ENCODE data around the gene B4GALT2. TPM values are rescaled to one million over a fixed set of nuclear protein-coding genes. Genes with fewer than 3 reads are reported as not detected.

Gene B4GALT2
- total and polyA plus RNA-seq, 8 donors, result 15.2 to 37.4 (median 22.5) TPM

DNA sequence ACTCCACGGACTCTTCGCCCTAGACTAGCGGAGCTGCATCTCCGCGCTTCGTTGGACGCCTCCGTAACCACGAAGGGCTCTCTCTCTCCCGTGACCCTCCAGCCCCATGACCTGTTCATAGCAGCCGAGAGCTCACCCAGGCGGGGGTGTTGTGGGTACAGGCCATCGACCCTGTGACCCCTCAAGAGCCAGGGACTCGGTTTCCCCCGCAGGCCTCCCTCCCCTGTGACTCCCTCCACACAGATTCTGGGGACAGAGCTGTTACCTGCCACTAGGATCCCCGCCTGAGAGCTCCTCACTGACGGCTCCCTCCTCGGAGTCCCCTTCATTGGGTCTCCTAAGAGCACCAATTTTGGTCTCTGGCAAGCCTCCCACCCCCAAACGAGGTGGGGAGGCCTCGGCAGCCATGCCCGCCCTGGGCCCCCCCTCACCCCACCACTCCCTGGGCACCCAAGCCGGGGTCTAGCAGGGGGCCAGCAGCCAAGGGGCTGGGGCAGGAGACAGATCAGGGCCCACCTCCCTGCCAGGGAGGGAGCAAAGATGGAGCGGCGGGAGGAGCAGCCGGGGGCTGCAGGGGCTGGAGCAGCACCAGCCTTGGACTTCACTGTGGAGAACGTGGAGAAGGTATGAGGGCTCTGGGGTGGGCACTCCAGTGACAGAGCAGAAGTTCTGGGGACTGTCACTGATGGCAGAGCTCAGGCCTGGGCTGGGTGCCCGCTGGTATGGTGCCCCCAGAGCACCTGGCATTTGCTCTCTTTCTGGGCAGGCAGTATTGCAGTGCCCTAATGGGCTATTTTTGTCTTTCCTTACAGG, 31.7 kb upstream of the B4GALT2 start:
- H3K27me3 ChIP-seq, result no peaks in the 10 kb centered on the region
- H3K4me3 ChIP-seq, result peak overlapping the region; percentile 63 to 91 (median 82)
- peaks cover 32 to 56% (median 43%) of the 10 kb centered on the region in 4 donors for H3K4me1 ChIP-seq
- peaks cover 6 to 22% (median 18%) of the 10 kb centered on the region in 4 donors for H3K36me3 ChIP-seq
- no peaks in the 10 kb centered on the region for H3K9me3 ChIP-seq
- intact Hi-C loops (cut with DNase I; ENCODE audit: low total_unique reads), result no loop called here
- 4 to 7% (median 5%) methylated on average over 18 to 27 of the region's 27 CpGs for WGBS, 5 donors
- TF ChIP-seq EP300 (IDR thresholded peaks at IDR 0.05) (no peak), POLR2AphosphoS5 (IDR thresholded peaks at IDR 0.05) (no peak), POLR2A (IDR thresholded peaks at IDR 0.05) (no peak)
- TF ChIP-seq, protein P1, sequence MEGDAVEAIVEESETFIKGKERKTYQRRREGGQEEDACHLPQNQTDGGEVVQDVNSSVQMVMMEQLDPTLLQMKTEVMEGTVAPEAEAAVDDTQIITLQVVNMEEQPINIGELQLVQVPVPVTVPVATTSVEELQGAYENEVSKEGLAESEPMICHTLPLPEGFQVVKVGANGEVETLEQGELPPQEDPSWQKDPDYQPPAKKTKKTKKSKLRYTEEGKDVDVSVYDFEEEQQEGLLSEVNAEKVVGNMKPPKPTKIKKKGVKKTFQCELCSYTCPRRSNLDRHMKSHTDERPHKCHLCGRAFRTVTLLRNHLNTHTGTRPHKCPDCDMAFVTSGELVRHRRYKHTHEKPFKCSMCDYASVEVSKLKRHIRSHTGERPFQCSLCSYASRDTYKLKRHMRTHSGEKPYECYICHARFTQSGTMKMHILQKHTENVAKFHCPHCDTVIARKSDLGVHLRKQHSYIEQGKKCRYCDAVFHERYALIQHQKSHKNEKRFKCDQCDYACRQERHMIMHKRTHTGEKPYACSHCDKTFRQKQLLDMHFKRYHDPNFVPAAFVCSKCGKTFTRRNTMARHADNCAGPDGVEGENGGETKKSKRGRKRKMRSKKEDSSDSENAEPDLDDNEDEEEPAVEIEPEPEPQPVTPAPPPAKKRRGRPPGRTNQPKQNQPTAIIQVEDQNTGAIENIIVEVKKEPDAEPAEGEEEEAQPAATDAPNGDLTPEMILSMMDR (IDR thresholded peaks at IDR 0.05), result no peak
- no peak for DNase-seq
- H3K27ac ChIP-seq, result peak overlapping the region; percentile 96 to 99 (median 97)

DNA sequence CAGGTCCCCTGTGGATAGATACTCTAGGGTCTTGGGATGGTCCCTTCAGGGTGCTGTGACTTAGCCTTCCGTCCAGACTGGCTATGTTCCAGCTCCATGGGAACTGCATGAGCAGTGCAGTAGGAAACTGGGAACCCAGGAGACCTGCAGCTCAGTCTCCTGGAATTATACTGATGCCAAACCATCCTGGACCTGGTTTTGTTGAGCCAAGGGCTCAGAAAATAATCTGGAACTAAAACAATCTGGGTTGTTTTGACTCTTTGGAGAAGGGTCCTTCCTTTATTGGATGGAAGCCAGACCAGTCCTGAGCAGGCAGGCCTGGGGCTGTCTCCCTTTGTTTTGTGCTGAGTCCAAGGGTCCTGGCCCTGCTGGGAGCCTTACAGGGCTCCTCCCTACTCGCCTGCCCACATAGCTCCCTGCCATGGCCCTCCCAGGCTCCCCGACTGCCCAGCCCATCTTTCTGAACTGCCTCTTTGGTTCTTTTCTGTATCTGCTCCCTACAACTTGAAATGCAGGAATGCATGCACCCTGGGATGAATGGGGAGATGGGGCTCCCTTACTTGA, 31.1 kb upstream of the B4GALT2 start:
- Histone ChIP-seq H3K9me3 (no peaks in the 10 kb centered on the region), H3K27me3 (no peaks in the 10 kb centered on the region), H3K4me3 (peak overlapping the region; percentile 63 to 91 (median 82)), H3K4me1 (peaks cover 32 to 63% (median 43%) of the 10 kb centered on the region in 4 donors), H3K27ac (peak overlapping the region in 3 of 5 donors; percentile 96 to 98 (median 97)), H3K36me3 (peaks cover 6 to 22% (median 18%) of the 10 kb centered on the region in 4 donors)
- intact Hi-C loops (cut with DNase I; ENCODE audit: low total_unique reads), result no loop called here
- TF ChIP-seq POLR2A (IDR thresholded peaks at IDR 0.05) (no peak), EP300 (IDR thresholded peaks at IDR 0.05) (no peak), POLR2AphosphoS5 (IDR thresholded peaks at IDR 0.05) (no peak)
- TF ChIP-seq, protein P1 (IDR thresholded peaks at IDR 0.05), result no peak
- peak in 1 of 2 donors; percentile 34 for DNase-seq
- WGBS, 5 donors, result 20 to 32% (median 24%) methylated on average over 3 of the region's 3 CpGs

DNA sequence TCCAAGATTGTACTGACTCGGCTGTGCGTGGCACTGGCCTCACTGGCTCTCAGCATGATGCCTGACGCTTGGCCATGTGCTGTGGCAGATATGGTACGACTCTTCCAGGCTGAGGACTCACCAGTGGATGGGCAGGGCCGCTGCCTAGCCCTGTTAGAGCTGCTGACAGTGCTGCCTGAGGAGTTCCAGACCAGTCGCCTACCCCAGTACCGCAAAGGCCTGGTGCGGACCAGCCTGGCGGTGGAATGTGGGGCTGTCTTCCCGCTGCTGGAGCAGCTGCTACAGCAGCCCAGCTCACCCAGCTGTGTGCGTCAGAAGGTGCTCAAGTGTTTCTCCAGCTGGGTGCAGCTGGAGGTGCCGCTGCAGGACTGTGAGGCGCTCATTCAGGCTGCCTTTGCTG, 29.3 kb upstream of the B4GALT2 start:
- TF ChIP-seq EP300 (IDR thresholded peaks at IDR 0.05) (no peak), POLR2AphosphoS5 (IDR thresholded peaks at IDR 0.05) (no peak), POLR2A (IDR thresholded peaks at IDR 0.05) (no peak)
- TF ChIP-seq, protein P1 (IDR thresholded peaks at IDR 0.05), result no peak
- H3K27me3 ChIP-seq, result no peaks in the 10 kb centered on the region
- intact Hi-C loops (cut with DNase I; ENCODE audit: low total_unique reads), result no loop called here

DNA sequence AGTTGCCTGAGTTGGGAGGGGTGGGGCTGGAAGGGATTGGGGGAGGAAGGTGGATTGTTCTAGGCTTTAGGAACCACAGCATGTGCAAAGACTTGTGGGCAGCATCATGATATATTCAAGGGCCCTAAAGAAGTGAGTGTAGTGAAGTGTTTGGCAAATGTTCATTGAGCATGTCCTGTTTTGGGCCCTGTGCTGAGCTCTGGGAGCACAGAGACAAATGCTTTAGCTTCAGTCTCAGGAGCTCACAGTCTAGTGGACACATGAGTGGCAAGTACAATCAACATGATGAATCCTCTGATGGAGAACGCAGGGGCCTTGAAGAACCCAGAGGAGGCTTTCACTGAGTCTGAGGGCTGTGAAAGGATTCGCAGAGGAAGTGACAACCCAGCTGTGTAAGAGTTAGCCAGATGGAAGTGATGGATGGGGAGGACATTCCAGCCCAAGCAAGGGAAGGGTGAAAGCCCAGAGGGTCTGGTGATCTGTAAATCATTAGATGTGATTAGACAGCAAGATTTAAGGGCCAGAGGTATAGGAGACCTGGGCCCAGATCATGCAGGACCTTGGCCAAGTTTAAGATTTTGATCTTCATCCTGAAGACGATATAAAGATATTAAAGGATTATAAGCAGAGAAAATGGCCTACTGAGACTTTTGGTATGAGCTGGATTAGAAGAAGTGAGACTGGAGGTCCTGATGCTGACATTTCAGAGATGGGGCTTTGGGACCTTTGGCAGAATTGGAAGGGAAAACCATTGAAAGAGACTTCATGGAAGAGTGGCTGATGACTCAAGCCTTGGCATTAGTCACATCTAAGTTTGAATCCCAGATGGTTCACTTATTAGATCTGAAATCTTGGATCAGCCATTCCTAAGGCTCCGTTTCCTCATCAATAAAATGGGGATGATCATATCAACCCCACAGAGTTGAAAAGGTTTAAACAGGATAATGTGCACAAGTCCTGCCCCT, 27.7 kb upstream of the B4GALT2 start:
- Histone ChIP-seq H3K27ac (no peak overlapping the region), H3K27me3 (no peaks in the 10 kb centered on the region), H3K4me1 (peaks cover 19 to 50% (median 25%) of the 10 kb centered on the region in 4 donors), H3K36me3 (peaks cover 6 to 29% (median 24%) of the 10 kb centered on the region in 4 donors), H3K4me3 (no peak overlapping the region), H3K9me3 (no peaks in the 10 kb centered on the region)
- 85 to 91% (median 88%) methylated on average over 4 of the region's 4 CpGs for WGBS, 5 donors
- TF ChIP-seq POLR2AphosphoS5 (IDR thresholded peaks at IDR 0.05), result no peak
- no peak for DNase-seq
- intact Hi-C loops (cut with DNase I; ENCODE audit: low total_unique reads), result no loop called here

More for the DNA sequence above, 29.3 kb upstream of the B4GALT2 start:
- peaks cover 6 to 22% (median 18%) of the 10 kb centered on the region in 4 donors for H3K36me3 ChIP-seq
- H3K4me1 ChIP-seq, result peaks cover 32 to 65% (median 39%) of the 10 kb centered on the region in 4 donors
- H3K9me3 ChIP-seq, result no peaks in the 10 kb centered on the region
- 44 to 90% (median 86%) methylated on average over 3 to 13 of the region's 13 CpGs for WGBS, 5 donors
- no peak overlapping the region for H3K27ac ChIP-seq
- no peak overlapping the region for H3K4me3 ChIP-seq
- no peak for DNase-seq
